Stimulated activated effector memory CD8-positive, alpha-beta T cell treated with anti-CD3 and anti-CD28 coated beads, Interleukin-12 subunit alpha, Interleukin-12 subunit beta, amount 100 ng/mL, for 72 hours (primary cell): ENCODE results near the gene BSND.

Experiments used
- ATAC-seq: fragments of 150-1000 bp; cut with Tn5 transposase; 2 replicates; pipeline ENCODE4 v1.10.0; 2021
- DNase-seq, 2 donors: peaks; one replicate each; pipeline ENCODE4 v3.0.0; 2021 to 2022; ENCODE audit warnings: low spot score in 2 of 2
- H3K27ac Mint-ChIP-seq: one replicate; pipeline ENCODE4 v1.8.0; 2022; ENCODE audit warnings: mild to moderate bottlenecking, mixed read lengths
- H3K36me3 Mint-ChIP-seq: one replicate; pipeline ENCODE4 v1.8.0; 2022; ENCODE audit warnings: mild to moderate bottlenecking, mixed read lengths
- H3K4me1 Mint-ChIP-seq: one replicate; pipeline ENCODE4 v1.8.0; 2022; ENCODE audit warnings: mixed read lengths
- H3K4me3 Mint-ChIP-seq: one replicate; pipeline ENCODE4 v1.8.0; 2022; ENCODE audit warnings: mild to moderate bottlenecking, mixed read lengths
- H3K9me3 Mint-ChIP-seq: one replicate; pipeline ENCODE4 v1.8.0; 2022; ENCODE audit warnings: mixed read lengths

Gene BSND

GRCh38 chr1:55053265-55053954, 54.7 kb downstream of the BSND start:
- no peak for DNase-seq
- no peak overlapping the region for H3K4me3 Mint-ChIP-seq
- H3K4me1 Mint-ChIP-seq, result no peaks in the 10 kb centered on the region
- H3K9me3 Mint-ChIP-seq, result no peaks in the 10 kb centered on the region
- no peak for ATAC-seq
- no peak overlapping the region for H3K27ac Mint-ChIP-seq
- no peaks in the 10 kb centered on the region for H3K36me3 Mint-ChIP-seq

GRCh38 chr1:55054396-55054795, 55.7 kb downstream of the BSND start:
- Mint-ChIP-seq H3K4me3 (no peak overlapping the region), H3K27ac (no peak overlapping the region), H3K36me3 (no peaks in the 10 kb centered on the region), H3K4me1 (no peaks in the 10 kb centered on the region), H3K9me3 (no peaks in the 10 kb centered on the region)
- DNase-seq, result no peak
- ATAC-seq, result no peak

GRCh38 chr1:55055084-55055882, 56.5 kb downstream of the BSND start:
- H3K4me1 Mint-ChIP-seq, result peaks cover 4% of the 10 kb centered on the region
- no peak overlapping the region for H3K27ac Mint-ChIP-seq
- H3K4me3 Mint-ChIP-seq, result no peak overlapping the region
- DNase-seq (no peak), ATAC-seq (no peak)
- H3K36me3 Mint-ChIP-seq, result no peaks in the 10 kb centered on the region
- no peaks in the 10 kb centered on the region for H3K9me3 Mint-ChIP-seq

- DNase-seq (no peak), ATAC-seq (no peak)
- Mint-ChIP-seq H3K27ac (no peak overlapping the region), H3K9me3 (no peaks in the 10 kb centered on the region), H3K4me3 (no peak overlapping the region), H3K4me1 (peaks cover 11% of the 10 kb centered on the region), H3K36me3 (no peaks in the 10 kb centered on the region)
These were observed 57.4 kb downstream of the BSND start for GRCh38 chr1:55055951-55056631.

GRCh38 chr1:55056632-55056992, 57.9 kb downstream of the BSND start:
- Mint-ChIP-seq H3K9me3 (no peaks in the 10 kb centered on the region), H3K27ac (no peak overlapping the region), H3K36me3 (no peaks in the 10 kb centered on the region), H3K4me3 (no peak overlapping the region), H3K4me1 (peaks cover 11% of the 10 kb centered on the region)
- ATAC-seq (no peak), DNase-seq (no peak)

- Mint-ChIP-seq H3K9me3 (no peaks in the 10 kb centered on the region), H3K4me3 (no peak overlapping the region), H3K36me3 (peaks cover 3% of the 10 kb centered on the region), H3K27ac (no peak overlapping the region), H3K4me1 (peaks cover 11% of the 10 kb centered on the region)
- ATAC-seq (no peak), DNase-seq (no peak)
These were observed 58.7 kb downstream of the BSND start for GRCh38 chr1:55057270-55057955.

GRCh38 chr1:55057956-55058298, 59.2 kb downstream of the BSND start:
- Mint-ChIP-seq H3K9me3 (no peaks in the 10 kb centered on the region), H3K36me3 (peaks cover 6% of the 10 kb centered on the region), H3K4me1 (peaks cover 11% of the 10 kb centered on the region), H3K4me3 (no peak overlapping the region), H3K27ac (no peak overlapping the region)
- DNase-seq (no peak), ATAC-seq (no peak)

- no peak overlapping the region for H3K27ac Mint-ChIP-seq
- no peaks in the 10 kb centered on the region for H3K9me3 Mint-ChIP-seq
- H3K36me3 Mint-ChIP-seq, result peaks cover 6% of the 10 kb centered on the region
- ATAC-seq (no peak), DNase-seq (no peak)
- peaks cover 11% of the 10 kb centered on the region for H3K4me1 Mint-ChIP-seq
- H3K4me3 Mint-ChIP-seq, result no peak overlapping the region
These were observed 60.8 kb downstream of the BSND start for GRCh38 chr1:55059302-55060132.

- no peak for DNase-seq
- no peak overlapping the region for H3K27ac Mint-ChIP-seq
- H3K4me1 Mint-ChIP-seq, result peaks cover 11% of the 10 kb centered on the region
- no peaks in the 10 kb centered on the region for H3K9me3 Mint-ChIP-seq
- no peak overlapping the region for H3K4me3 Mint-ChIP-seq
- ATAC-seq, result peak; percentile 75
- H3K36me3 Mint-ChIP-seq, result peaks cover 6% of the 10 kb centered on the region
These were observed 61.6 kb downstream of the BSND start for GRCh38 chr1:55060133-55060999.

GRCh38 chr1:55061000-55061705, 62.4 kb downstream of the BSND start:
- no peak overlapping the region for H3K4me3 Mint-ChIP-seq
- no peak overlapping the region for H3K27ac Mint-ChIP-seq
- H3K36me3 Mint-ChIP-seq, result peaks cover 6% of the 10 kb centered on the region
- peaks cover 11% of the 10 kb centered on the region for H3K4me1 Mint-ChIP-seq
- DNase-seq (no peak), ATAC-seq (no peak)
- no peaks in the 10 kb centered on the region for H3K9me3 Mint-ChIP-seq
